Parathyroid adenoma (tissue), 2 donors: ENCODE measurements around the gene JPT1.

Experiments
- H2AFZ ChIP-seq: fragments of 300-600 bp; sonication (generic); one replicate; pipeline ENCODE4 v1.7.0; 2017; ENCODE audit warnings: antibody characterized with exemption, mild to moderate bottlenecking
- H3K27ac ChIP-seq: fragments of 300-600 bp; sonication (generic); one replicate; pipeline ENCODE4 v1.7.0; 2017
- H3K27me3 ChIP-seq: fragments of 300-600 bp; sonication (generic); one replicate; pipeline ENCODE4 v1.7.0; 2017; ENCODE audit warnings: low read length; ENCODE audit not compliant: control insufficient read depth, insufficient read depth
- H3K36me3 ChIP-seq: fragments of 300-600 bp; sonication (generic); one replicate; pipeline ENCODE4 v1.7.0; 2017; ENCODE audit warnings: low read length; ENCODE audit not compliant: control insufficient read depth, insufficient read depth
- H3K4me1 ChIP-seq: fragments of 300-600 bp; sonication (generic); one replicate; pipeline ENCODE4 v1.7.0; 2017; ENCODE audit warnings: control low read depth
- H3K4me2 ChIP-seq: fragments of 300-600 bp; sonication (generic); one replicate; pipeline ENCODE4 v1.7.0; 2017; ENCODE audit warnings: low read length
- H3K4me3 ChIP-seq: fragments of 300-600 bp; sonication (generic); one replicate; pipeline ENCODE4 v1.7.0; 2017; ENCODE audit warnings: low read depth, low read length
- H3K79me2 ChIP-seq: fragments of 300-600 bp; sonication (generic); one replicate; pipeline ENCODE4 v1.7.0; 2017; ENCODE audit warnings: control low read depth
- H3K9ac ChIP-seq: fragments of 300-600 bp; sonication (generic); one replicate; pipeline ENCODE4 v1.7.0; 2017; ENCODE audit warnings: mild to moderate bottlenecking
- H3K9me3 ChIP-seq: fragments of 300-600 bp; sonication (generic); one replicate; pipeline ENCODE4 v1.7.0; 2017; ENCODE audit warnings: low read length; ENCODE audit not compliant: control insufficient read depth
- CTCF ChIP-seq: fragments of 300-600 bp; sonication (generic); IDR thresholded peaks from one replicate; pipeline ENCODE4 v1.7.0; 2017; ENCODE audit warnings: antibody characterized with exemption, mild to moderate bottlenecking
- donor health status: primary hyperparathyroidism.

The JPT1 gene

GRCh38 chr17:75126954-75127353, 27.4 kb downstream of the JPT1 start:
- no peak overlapping the region for H3K4me2 ChIP-seq
- H3K4me3 ChIP-seq = no peak overlapping the region
- no peaks in the 10 kb centered on the region for H3K4me1 ChIP-seq
- no peak for TF ChIP-seq CTCF
- H3K27me3 ChIP-seq = no peaks in the 10 kb centered on the region
- H3K36me3 ChIP-seq = no peaks in the 10 kb centered on the region
- no peak overlapping the region for H3K27ac ChIP-seq
- no peaks in the 10 kb centered on the region for H3K9me3 ChIP-seq
- no peak overlapping the region for H3K9ac ChIP-seq
- H2AFZ ChIP-seq = no peak overlapping the region
- no peaks in the 10 kb centered on the region for H3K79me2 ChIP-seq

- Histone ChIP-seq H2AFZ (no peak overlapping the region), H3K27me3 (no peaks in the 10 kb centered on the region), H3K79me2 (no peaks in the 10 kb centered on the region), H3K9me3 (no peaks in the 10 kb centered on the region), H3K4me2 (no peak overlapping the region), H3K27ac (no peak overlapping the region), H3K36me3 (no peaks in the 10 kb centered on the region), H3K4me1 (no peaks in the 10 kb centered on the region), H3K4me3 (no peak overlapping the region), H3K9ac (no peak overlapping the region)
- no peak for TF ChIP-seq CTCF
These were observed 28.3 kb downstream of the JPT1 start for GRCh38 chr17:75125984-75126383.

GRCh38 chr17:75124819-75125162, 29.5 kb downstream of the JPT1 start:
- Histone ChIP-seq H3K4me3 (no peak overlapping the region), H3K9me3 (no peaks in the 10 kb centered on the region), H3K4me2 (no peak overlapping the region), H3K9ac (no peak overlapping the region), H3K36me3 (no peaks in the 10 kb centered on the region), H3K79me2 (peaks cover 2% of the 10 kb centered on the region), H3K4me1 (no peaks in the 10 kb centered on the region), H3K27ac (peak overlapping the region; percentile 21), H2AFZ (no peak overlapping the region), H3K27me3 (no peaks in the 10 kb centered on the region)
- no peak for TF ChIP-seq CTCF

- Histone ChIP-seq H3K4me2 (no peak overlapping the region), H3K9me3 (no peaks in the 10 kb centered on the region), H3K4me1 (no peaks in the 10 kb centered on the region), H2AFZ (no peak overlapping the region), H3K27me3 (no peaks in the 10 kb centered on the region), H3K27ac (peak overlapping the region; percentile 22), H3K9ac (no peak overlapping the region), H3K79me2 (peaks cover 2% of the 10 kb centered on the region), H3K4me3 (no peak overlapping the region), H3K36me3 (no peaks in the 10 kb centered on the region)
- TF ChIP-seq CTCF = no peak
These were observed 30.1 kb downstream of the JPT1 start for GRCh38 chr17:75124041-75124818.

GRCh38 chr17:75118307-75118706, 36.0 kb downstream of the JPT1 start:
- Histone ChIP-seq H3K4me1 (no peaks in the 10 kb centered on the region), H3K27ac (no peak overlapping the region), H3K36me3 (no peaks in the 10 kb centered on the region), H3K79me2 (peaks cover 13% of the 10 kb centered on the region), H3K27me3 (no peaks in the 10 kb centered on the region), H3K4me2 (no peak overlapping the region), H3K9ac (no peak overlapping the region), H2AFZ (no peak overlapping the region), H3K9me3 (no peaks in the 10 kb centered on the region), H3K4me3 (no peak overlapping the region)
- TF ChIP-seq CTCF = no peak
